HL-60/S4 treated with retinoic acid at 250 ng/mL for 4 days and 3 days (cell line): ENCODE measurements around the gene DIS3L.
"Not testable (repeated sequence)": the region's sequence is repeated elsewhere in the genome, so short reads cannot be mapped to it uniquely, and the experiment has no call there.

ENCODE experiments used
- in situ Hi-C: fragments of 300-500 bp; cut with MboI; formaldehyde crosslinking; loops from 2 replicates; pipeline ENCODE4 v1.7.0; 2022; ENCODE audit warnings: low sequenced_read_pairs

DIS3L gene

DNA sequence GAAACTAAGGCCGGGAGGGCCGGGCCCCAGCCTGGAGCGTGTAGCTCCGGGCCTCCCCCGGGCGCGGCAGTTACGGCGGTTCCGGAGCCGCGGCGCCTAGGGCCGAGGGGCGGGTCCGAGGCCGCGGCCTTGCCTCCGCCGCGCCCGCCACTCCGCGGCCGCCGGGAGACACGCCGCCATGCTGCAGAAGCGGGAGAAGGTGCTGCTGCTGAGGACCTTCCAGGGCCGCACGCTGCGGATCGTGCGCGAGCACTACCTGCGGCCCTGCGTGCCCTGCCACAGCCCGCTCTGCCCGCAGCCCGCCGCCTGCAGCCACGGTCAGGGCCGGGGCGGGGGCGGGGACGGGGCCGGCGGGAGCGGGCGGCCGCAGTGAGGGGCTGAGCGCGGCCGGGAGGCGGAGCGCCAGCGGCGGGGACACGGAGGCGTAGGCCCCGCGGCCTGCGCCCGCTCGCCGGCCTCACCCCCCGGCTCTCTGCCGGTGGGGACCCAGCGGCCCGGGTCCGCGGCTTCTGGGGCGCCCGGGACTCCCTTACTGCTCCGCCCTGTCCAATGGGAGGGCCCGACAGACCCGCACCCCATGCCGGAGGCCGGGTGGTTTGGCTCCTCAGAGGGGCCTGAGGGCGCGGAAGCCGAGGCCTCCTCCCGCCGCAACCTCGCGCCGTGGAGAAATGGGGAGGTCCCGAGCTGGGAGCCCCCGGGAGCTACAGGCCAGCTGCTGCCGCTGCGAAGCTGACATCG is at the start of gene DIS3L:
DIS3L (plus strand) TSS at position 150 of the 738 bp plus-strand sequence; CDS start at position 179, 29 bp downstream.
- in situ Hi-C loops: no loop called here

DNA sequence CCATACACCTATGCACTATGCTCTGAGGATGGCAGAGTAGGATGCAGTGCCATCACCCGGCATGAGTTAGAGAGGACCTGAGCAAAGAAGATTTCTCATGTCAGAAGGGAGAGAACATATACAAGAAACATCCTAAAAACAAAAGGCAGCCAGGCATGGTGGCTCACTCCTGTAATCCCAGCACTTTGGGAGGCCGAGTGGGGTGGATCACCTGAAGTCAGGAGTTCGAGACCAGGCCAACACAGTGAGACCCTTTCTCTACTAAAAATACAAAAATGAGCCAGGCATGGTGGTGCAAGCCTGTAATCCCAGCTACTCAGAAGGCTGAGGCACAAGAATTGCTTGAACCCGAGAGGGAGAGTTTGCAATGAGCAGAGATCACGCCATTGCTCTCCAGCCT is 47.5 kb upstream of the DIS3L start:
- in situ Hi-C loops: not testable (repeated sequence)

DNA sequence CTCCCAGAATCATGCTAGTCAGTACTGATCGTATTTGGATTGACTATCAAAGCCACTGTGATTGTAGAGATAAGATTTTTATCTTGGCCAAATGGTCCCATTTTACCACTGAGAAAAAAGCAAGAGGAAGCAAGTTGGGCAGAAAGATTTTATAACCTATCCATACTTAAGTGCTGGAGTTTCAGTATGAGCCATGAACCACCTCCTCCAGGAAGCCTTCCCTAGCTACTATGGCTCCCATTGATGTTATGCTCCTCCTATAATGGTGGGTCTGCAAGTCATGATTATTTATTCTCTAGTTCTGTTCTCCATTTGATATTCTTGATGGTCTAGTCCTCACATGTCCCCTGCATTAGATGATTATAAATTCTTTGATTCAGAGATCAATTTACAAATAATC is 46.4 kb upstream of the DIS3L start:
- in situ Hi-C loops: no loop called here

DNA sequence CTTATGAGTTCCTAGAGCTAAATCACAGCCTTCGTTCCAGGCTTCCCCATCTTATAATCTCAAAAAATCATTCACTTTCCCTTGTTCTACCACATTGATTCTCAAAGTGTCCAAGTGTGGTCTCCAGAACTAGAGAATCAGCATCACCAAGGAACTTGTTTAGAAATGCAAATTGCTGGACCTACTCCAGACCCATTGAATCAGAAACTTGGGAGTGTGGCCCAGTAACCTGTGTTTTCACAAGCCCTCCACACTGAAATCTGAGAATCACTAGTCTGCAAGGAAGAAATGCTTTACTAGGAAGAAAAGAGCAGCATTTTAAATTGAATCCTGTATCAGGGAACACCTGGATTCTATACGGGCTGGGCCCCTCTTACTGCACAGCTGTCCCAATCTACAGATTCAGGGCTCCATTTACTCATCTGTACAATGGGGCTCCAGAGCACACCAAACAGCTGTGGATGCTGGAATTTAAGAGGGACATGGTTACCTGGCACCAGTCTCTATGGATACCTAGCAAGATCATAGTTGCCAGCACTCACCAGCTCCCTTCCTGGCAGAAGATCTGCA is 43.7 kb upstream of the DIS3L start:
- in situ Hi-C loops: no loop called here

DNA sequence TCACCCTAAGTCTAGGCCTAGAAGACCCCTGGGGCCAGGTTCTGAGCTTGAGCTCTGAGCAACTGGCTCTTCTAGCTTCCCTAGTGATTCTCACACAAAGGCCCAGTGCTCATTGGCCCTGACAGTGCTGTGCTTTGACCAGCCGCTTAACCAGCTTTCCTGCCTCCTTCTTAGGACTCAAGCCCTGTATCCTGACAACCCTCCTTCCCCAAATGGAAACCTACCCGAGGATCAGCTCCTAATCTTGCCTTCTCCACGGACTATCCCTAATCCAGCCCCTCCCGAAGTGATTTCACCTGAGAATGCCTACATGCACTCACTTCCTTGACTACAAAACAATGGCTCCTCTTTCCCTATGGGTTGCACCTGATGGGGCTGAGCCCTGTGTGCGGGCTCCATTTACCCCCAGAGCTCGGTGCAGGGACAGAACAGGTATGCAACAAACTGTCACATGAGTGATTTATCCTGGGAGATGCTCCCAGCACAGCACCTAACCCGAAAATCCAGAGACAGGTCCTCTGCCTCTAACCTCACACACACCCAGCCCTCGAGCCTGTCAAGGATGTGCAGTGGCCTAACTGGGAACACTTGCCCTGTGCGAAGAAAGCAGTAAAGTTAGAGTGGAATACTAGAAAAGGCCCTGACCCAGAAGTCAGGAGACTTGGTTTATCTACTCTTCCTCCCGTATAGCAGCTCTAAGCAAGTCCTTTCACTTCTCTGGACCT is 42.1 kb upstream of the DIS3L start:
- in situ Hi-C loops: no loop called here

DNA sequence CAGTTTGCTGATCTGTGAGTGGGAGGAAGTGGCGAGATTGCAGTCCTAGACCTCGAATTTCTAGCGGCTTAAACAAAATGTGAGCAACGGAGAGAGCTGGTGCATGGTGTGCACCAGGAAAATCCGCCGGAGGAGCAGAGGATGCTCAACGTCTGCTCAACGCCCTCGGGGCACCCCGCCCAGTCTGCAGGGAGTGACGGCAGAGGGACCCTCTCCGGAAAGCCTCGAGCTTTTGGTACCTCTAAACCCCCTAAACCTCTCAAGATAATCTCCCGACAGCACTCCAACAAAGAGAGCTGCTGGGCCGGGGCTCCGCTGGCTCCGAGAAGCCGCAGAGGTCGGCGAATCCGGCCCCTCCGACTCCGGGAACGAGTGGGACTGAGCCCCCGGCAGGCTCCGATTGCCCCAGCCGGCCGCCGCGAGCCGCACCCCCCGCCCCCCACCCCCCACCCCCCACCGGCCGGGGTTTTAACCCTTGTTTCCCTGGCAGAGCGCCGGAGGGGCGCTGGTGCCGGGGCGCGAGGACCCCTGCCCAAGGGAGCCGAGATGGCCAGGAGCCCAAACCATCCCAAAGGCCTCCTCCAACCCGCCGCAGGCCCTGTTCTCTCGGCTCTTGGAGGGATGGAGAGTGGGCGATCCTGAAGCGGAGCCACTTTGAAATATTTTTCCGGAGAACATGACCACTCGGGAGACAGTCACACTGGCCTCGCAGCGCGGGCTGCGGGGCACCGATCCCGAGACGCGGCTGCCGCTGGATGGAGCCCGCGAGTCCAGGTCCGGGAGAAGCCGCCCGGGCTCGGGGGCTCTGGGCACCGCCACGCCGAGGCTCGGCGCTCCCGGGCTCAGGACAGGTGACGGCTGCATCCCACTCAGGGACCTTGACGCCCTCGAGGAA is 41.3 kb upstream of the DIS3L start:
- in situ Hi-C loops: no loop called here

DNA sequence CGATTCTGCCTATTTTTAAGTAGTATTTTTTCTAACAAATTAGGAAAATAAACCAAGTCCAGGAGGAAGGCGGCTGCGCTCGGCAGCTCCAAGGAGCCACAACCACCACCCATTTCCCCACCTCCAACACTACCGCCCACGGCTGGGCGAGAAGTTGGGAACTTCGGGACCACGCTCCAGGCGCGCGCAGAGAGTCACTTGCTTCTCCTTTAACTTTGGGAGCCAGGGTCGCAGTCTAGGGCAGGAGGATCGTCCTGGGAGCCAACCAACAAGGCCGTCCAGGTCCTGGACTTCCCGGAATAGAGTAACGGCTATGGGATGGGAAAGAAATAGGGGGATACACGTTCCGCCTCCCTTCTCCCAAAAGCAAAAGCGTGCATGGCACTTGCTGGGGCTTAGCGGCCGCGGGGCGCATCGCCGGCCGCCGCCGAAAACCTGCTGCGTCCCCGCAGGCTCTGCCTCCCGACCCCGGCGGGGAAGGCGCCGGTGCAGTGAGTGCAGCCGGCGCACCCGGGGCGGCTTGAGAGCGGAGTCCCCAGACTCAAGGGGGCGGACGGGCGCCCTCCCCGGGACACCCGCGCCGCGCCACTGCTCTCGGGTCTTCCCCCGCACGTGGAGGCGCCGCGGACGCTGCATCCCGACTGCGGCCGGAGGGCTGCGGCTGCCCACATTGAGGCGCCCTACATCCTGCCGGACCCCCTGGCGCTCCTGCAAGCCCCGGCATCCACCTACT is 40.5 kb upstream of the DIS3L start:
- in situ Hi-C loops: no loop called here

DNA sequence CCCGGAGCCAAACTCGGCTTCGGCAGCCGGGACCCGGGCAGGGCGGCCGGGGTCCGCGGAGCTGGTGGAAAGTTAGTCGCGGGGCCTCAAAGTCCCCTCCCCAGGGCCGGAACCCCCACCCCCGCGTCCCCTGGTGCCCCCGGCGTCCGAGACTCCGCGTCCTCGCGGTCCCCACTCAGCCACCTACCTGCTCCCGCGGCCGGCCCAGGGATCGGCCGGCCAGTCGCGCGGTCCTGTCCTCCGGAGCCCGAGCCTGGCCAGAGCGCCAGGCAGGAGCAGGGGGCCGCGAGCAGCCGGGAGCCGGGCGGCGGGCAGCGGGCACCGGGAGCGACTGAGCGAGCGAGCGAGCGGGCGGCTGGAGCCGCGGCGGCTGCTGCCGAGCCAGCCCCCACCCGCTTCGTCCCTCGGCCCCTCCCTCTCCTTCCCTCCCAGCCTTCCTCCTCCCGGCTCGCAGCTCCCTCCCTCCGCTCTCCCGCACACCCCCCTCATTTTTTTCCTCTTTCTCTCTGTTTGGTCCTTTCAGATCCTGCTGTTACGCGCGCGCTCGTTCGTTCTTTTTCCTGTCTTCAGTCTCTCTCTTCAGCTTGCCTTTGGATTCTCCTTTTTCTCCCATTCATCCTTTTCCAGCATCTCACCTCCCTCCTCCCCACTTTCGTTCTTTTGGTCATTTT is 39.8 kb upstream of the DIS3L start, which contains the start of gene MEGF11:
MEGF11 (minus strand) TSS at position 333 of the 671 bp plus-strand sequence. CDS start 125,347 bp downstream, outside the sequence.
- in situ Hi-C loops: no loop called here

DNA sequence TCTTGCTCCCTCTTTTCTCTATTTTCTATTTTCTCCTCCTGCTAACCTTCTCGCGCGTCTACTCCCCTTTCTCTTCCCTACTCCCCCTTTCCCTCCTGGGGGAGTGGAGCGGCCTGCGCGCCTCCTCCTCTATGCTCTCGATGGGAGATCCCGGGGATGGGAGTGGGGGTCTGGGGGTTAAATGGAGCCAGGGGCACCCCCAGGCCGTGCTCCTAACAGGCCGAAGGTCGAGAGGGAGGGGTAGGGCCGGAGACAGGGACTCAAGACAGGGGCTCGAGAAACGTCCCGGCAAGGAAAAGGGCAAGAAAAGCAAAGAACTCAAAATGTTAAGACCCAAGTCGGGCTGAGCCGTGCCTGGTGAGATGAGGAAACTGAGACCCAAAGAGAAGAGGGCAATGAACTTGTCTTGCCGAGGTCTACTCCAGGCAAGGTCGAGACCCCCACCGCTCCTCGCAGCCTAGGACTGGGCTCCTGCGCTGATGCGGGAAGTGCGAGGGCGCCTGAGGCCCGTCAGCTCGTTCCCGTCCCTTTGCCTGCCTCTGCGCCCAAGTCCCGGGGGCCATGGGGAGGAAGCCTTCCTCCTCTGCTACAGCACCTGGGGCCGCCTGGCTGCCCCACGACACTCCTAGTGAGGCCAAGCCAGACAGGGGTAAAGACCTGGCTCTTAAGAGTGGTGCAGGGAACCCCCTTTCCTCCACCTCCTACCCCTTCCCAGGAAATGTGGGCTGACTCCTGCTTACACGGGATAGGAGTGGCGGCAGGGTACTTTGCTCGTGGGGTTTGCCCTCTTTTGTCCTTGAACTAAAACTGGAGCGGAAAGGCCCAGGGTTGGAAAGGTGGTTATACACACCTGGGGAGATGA is 39.0 kb upstream of the DIS3L start:
- in situ Hi-C loops: no loop called here

DNA sequence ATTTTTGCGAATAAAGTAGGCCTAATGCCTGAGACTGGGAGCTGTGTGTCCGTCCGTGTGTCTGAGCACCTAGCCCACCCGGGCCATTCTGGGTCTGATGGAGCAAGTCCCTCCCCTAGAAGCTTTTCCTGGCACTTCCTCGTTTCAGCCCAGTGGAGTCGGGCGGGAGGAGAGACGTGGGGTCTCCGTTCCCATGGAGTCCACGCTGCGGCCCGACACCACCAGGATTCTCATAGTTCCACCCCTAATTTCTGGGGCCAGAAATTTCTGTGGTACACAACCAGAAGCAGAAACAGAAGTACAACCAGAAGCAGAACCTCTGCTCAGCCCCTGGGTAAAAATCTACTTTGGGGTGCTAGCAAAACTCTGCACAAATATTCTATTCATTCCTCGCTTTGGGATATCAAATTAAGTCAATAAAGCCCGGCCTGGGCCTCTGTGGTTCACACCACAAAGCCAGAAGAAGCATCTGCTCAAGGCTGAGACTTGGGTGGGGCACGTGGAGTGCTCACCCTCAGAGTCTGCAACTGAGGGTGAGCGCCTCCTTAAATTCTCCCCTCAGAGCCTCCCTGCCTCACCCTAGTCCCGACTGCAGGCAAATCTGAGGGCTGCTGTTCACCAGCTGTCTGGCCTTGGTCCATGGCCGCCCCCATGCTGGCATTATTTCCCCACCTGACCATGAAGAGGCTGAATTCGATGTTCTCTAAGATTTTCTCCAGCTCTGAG is 38.3 kb upstream of the DIS3L start:
- in situ Hi-C loops: no loop called here

DNA sequence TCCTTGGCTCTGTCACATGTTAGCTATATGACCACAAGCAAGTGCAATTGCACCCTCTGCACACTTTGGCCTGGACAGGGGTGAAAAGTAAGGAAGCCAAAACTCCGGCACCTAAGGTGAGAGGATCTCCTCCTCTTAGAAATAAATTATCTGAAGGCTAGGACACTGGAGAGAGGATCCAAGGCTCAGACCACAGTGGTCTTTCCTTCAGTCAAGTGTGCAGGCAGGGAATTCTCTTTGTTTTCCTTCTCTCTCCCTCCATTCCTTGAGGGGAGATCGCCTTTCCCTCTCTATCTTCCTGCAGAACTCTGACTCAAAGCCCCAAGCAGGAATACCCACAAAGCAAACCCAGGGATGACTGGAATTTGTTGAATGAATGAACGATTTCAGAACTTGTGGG is 36.7 kb upstream of the DIS3L start:
- in situ Hi-C loops: no loop called here

DNA sequence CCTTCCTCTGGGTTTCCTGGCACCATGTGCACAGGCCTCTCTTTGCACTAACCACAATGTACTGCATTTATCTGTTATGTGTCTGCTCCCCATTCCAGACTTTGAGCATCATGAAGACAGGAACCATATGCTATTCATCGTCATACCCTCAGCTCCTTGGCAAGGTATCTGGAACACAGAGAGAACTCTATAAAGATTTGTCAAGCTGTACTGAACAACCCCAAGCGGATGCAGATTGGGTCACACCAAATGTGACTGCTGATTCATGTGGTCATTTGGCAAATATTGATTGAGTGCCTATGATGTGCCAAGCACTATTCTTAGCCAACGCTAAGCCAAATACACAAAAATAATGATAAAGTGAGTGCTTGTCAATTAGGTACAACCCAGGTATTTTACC is 32.3 kb upstream of the DIS3L start:
- in situ Hi-C loops: no loop called here

DNA sequence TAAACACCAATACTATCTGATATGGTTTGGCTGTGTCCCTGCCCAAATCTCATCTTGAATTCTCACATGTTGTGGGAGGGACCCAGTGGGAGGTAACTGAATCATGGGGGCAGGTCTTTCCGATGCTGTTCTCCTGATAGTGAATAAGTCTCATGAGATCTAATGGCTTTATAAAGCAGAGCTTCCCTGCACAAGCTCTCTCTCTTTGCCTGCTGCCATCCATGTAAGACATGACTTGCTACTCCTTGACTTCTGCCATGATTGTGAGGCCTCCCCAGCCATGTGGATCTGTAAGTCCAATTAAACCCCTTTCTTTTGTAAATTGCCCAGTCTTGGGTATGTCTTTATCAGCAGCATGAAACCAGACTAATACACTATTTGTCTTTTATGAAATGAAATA is 30.5 kb upstream of the DIS3L start:
- in situ Hi-C loops: not testable (repeated sequence)

DNA sequence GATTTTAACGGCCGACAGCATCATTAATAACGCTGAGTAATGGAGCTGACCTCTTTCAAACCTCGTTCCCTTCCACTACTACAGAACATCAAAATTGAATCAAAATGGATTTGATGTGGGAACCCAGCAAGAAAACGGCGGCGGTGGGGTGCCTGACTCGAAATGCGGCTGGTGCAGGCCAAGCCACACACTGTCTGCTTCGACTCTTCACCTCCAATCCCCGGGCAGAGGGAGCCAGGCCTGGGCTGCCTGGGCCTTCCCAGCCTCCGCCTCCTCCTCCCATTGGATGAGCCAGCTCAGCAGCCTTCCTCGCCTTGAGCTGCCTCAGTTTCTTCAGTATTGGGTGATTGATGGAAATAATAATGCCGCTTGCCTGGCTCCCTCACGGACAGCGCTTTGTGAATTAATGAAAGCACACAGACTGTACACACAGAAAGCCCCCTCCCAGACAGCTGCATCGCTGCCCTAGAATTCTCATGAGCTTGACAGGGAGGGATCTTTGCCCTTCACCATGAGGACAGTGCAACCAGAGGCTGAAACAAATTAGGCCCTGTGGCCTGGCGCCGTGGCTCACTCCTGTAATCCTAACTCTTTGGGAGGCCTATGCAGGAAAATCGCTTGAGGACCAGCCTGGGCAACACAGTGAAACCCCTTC is 28.4 kb upstream of the DIS3L start:
- in situ Hi-C loops: no loop called here

DNA sequence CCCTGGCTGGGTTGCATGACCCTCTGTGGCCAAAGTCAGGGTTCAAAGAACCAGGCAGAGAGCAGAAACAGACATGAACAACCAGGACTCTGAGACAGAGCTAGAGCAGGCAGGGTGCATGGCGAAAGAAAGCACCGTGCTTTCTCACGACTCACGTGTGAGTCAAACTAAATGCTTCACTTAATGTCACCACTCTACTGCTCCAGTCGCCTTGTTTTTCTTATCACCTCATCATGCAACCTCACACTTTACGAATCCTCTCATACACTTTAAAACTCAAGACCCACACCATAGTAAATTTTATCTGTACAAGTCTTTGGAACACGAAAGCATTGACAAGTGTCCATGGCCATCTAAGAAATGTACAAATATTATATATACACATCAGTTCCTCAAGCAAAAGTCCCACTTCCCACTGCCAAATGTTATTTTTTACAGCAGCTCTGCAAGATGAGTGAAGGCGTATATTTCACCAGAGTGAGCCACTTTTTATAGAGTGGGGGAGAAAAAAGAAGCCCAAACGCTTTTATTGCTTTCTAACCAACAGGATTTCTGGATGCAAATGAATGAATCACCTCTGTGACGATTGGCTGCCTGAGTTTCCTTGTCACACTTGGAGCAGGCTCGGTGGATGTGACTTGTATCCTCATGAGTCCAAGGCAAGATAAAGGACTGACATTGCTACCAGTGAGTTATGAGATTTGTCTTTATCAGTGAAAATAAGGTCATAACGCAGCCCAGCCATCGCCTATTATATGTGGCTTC is 23.9 kb upstream of the DIS3L start:
- in situ Hi-C loops: no loop called here

DNA sequence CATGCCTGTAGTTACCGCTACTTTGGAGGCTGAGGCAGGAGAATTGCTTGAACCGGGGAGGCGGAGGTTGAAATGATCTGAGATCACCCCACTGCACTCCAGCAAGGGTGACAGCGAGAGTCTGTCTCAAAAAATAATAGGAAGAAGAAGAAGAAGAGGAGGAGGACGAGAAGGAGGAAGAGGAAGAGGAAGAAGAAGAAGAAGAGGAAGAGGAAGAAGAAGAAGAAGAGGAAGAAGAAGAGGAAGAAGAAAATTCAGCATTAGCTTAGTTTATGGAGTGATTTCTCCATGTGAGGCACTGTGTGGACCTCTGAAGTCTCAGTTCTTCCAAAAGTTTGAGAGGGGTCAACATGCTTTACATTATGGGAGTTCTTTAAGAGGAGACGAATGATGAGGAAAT is 22.4 kb upstream of the DIS3L start:
- in situ Hi-C loops: no loop called here

DNA sequence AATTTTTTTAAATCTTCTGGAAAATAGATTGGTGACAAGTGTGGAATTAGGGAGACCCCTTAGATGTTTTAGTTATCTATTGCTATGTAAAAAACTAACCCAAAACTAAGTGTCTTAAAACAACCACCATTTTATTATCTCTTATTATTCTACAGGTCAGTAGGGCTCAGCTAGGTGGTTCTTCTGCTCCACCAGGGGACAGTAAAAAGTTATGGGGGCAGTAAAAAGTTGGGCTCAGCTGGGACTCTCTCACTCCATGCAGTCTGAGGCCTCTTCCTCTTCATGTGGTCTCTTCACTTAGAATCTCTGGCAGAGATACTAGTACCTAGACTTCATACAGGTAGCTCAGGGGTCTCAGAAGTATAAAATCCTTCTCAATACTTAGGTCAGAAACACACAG is 18.0 kb upstream of the DIS3L start:
- in situ Hi-C loops: no loop called here
